HepG2 (cell line): Measurements from ENCODE around the gene CNGA1. TPM values are rescaled to one million over a fixed set of nuclear protein-coding genes. Genes with fewer than 3 reads are reported as not detected.

ENCODE experiments used
- CBX5 ChIP-seq: sonication (generic); formaldehyde crosslinking; IDR thresholded peaks from 2 replicates; pipeline ENCODE4 v1.4.0; 2020; ENCODE audit warnings: missing genetic modification reagents, borderline replicate concordance
- CENPX ChIP-seq: sonication (generic); formaldehyde crosslinking; IDR thresholded peaks from 2 replicates; pipeline ENCODE4 v1.9.0; 2021; ENCODE audit warnings: mild to moderate bottlenecking, missing genetic modification reagents, moderate library complexity
- DPF2 ChIP-seq: sonication (generic); formaldehyde crosslinking; IDR thresholded peaks from 2 replicates; pipeline ENCODE4 v1.4.0; 2020; ENCODE audit warnings: mild to moderate bottlenecking, low read depth, missing genetic modification reagents, borderline replicate concordance
- E2F2 ChIP-seq: sonication (generic); formaldehyde crosslinking; IDR thresholded peaks from 2 replicates; pipeline ENCODE4 v1.4.0; 2020; ENCODE audit warnings: missing genetic modification reagents, borderline replicate concordance
- GLI4 ChIP-seq: sonication (generic); formaldehyde crosslinking; IDR thresholded peaks from 2 replicates; pipeline ENCODE4 v1.5.1; 2020; ENCODE audit warnings: missing genetic modification reagents, mild to moderate bottlenecking, moderate library complexity, borderline replicate concordance
- IKZF1 ChIP-seq: fragments of 450-650 bp; IDR thresholded peaks from 2 replicates; pipeline ENCODE4 v1.7.1; 2016
- MXD3 ChIP-seq: IDR thresholded peaks from 2 replicates; pipeline ENCODE4 v1.6.1; 2016; ENCODE audit warnings: mild to moderate bottlenecking, missing biosample characterization, missing genetic modification reagents
- PITX1 ChIP-seq: sonication (generic); formaldehyde crosslinking; IDR thresholded peaks from 2 replicates; pipeline ENCODE4 v1.5.1; 2020; ENCODE audit warnings: mild to moderate bottlenecking, missing genetic modification reagents
- REST ChIP-seq, 2 experiments: IDR thresholded peaks; 2 replicates each; pipeline ENCODE4 v1.6.1; 2011 to 2012; ENCODE audit warnings: low read length in 2 of 2, borderline replicate concordance in 1 of 2, low read depth in 1 of 2, mild to moderate bottlenecking in 1 of 2, moderate library complexity in 1 of 2
- RORA ChIP-seq: sonication (generic); formaldehyde crosslinking; IDR thresholded peaks from 2 replicates; pipeline ENCODE4 v1.5.0; 2020; ENCODE audit warnings: mild to moderate bottlenecking, missing genetic modification reagents, moderate library complexity
- STAT6 ChIP-seq: sonication (generic); formaldehyde crosslinking; IDR thresholded peaks from 2 replicates; pipeline ENCODE4 v1.4.0; 2020; ENCODE audit warnings: missing genetic modification reagents, mild to moderate bottlenecking, borderline replicate concordance
- TCF7 ChIP-seq: sonication (generic); IDR thresholded peaks from 2 replicates; pipeline ENCODE4 v1.6.1; 2016; ENCODE audit warnings: antibody characterized with exemption, low read depth
- TRIM22 ChIP-seq: fragments of 450-650 bp; IDR thresholded peaks from 2 replicates; pipeline ENCODE4 v1.6.1; 2017
- ZBTB49 ChIP-seq: sonication (generic); formaldehyde crosslinking; IDR thresholded peaks from 2 replicates; pipeline ENCODE4 v1.4.0; 2020; ENCODE audit warnings: missing genetic modification reagents, borderline replicate concordance
- ZBTB7B ChIP-seq: sonication (generic); formaldehyde crosslinking; IDR thresholded peaks from 2 replicates; pipeline ENCODE4 v1.4.0; 2020; ENCODE audit warnings: missing genetic modification reagents
- ZNF282 ChIP-seq: fragments of 450-650 bp; IDR thresholded peaks from 2 replicates; pipeline ENCODE4 v1.6.1; 2018; ENCODE audit not compliant: partially characterized antibody
- polyA plus RNA-seq, 8 experiments: library from polyadenylated mRNA; depleted of rRNA in 3 of 8; stranded (reverse) in 7 of 8; unstranded in 1 of 8; fragments of >200 nt; fragmentation: Illumina TruSeq in 4 of 8; extraction: Trizol in 4 of 8; gene quantifications; 2 replicates each; pipeline versions ENCODE4 v1.2.1 to v1.2.3, GENCODE V29; 2011 to 2016; ENCODE audit warnings: low read depth in 4 of 8, missing spikeins in 1 of 8, mixed read lengths in 1 of 8; ENCODE audit not compliant: insufficient read depth in 1 of 8
- total RNA-seq, 5 experiments: library from RNA; depleted of rRNA; stranded (reverse); fragments of >200 nt; fragmentation: Illumina TruSeq; extraction: Trizol; gene quantifications; 2 replicates each; pipeline ENCODE4 v1.2.3, GENCODE V29; 2016; ENCODE audit warnings: low read depth in 1 of 5

CNGA1 gene
- total and polyA plus RNA-seq, 2 of the 13 experiments (the other 11 are each of a cell fraction or from before 2014, with no cell fraction given): 0.22 to 0.40 TPM

GRCh38 chr4:48016141-48017107, at the start of gene CNGA1, which contains the start of gene NIPAL1 (continued):
- TF ChIP-seq REST (IDR thresholded peaks at IDR 0.05; ENCODE audit: borderline replicate concordance in 1 of 2, low read depth in 1 of 2, low read length in 2 of 2) (peak in 1 of 2 experiments; percentile 35; a peak in 1 of 4 replicates), ZBTB49 (CRISPR knock-in tag) (no peak), E2F2 (CRISPR knock-in tag) (no peak), MXD3 (no peak), STAT6 (CRISPR knock-in tag) (peak; percentile 81; the same call in 1 of the 2 replicates), ZNF282 (no peak), GLI4 (no peak), RORA (CRISPR knock-in tag) (no peak), IKZF1 (no peak), CBX5 (CRISPR knock-in tag) (no peak), PITX1 (no peak), DPF2 (CRISPR knock-in tag) (no peak), CENPX (no peak), ZBTB7B (CRISPR knock-in tag) (peak; percentile 24; the same call in 1 of the 2 replicates), TCF7 (no peak), TRIM22 (no peak)
